MCF 10A (cell line): ENCODE data around the gene CFP. TPM values are rescaled to one million over a fixed set of nuclear protein-coding genes. Genes with fewer than 3 reads are reported as not detected.

Source experiments
- BruUV-seq: library from RNA; stranded (reverse); fragments of 400-500 nt; replicated peaks from 2 replicates; lab custom pipeline; 2021; lab: Mats Ljungman, UMichigan
- CTCF ChIA-PET: fragments of 300-600 bp; sonication (Branson Sonifier 250); formaldehyde crosslinking; extraction: SDS; loops from one replicate; lab custom pipeline; 2021; ENCODE audit warnings: antibody characterized with exemption, inconsistent platforms; lab: Yijun Ruan, JAX
- POLR2A ChIA-PET: fragments of 300-600, 350-650 bp; sonication (Branson Sonifier 250); formaldehyde crosslinking; extraction: SDS; loops from one replicate; lab custom pipeline; 2020; ENCODE audit warnings: antibody characterized with exemption, inconsistent platforms; lab: Yijun Ruan, JAX
- DNase-seq: peaks from one replicate; pipeline ENCODE4 v3.0.0-alpha.2; 2018; ENCODE audit not compliant: unreplicated experiment
- H3K27ac Mint-ChIP-seq: one replicate; pipeline ENCODE4 v1.8.0; 2022; ENCODE audit warnings: mild to moderate bottlenecking, low read depth, mixed read lengths; ENCODE audit not compliant: unreplicated experiment
- H3K27me3 Mint-ChIP-seq: one replicate; pipeline ENCODE4 v1.8.0; 2022; ENCODE audit warnings: mixed read lengths; ENCODE audit not compliant: insufficient read depth, unreplicated experiment
- H3K36me3 Mint-ChIP-seq: one replicate; pipeline ENCODE4 v1.8.0; 2022; ENCODE audit warnings: mild to moderate bottlenecking, moderate library complexity, mixed read lengths; ENCODE audit not compliant: insufficient read depth, unreplicated experiment
- H3K4me1 Mint-ChIP-seq: one replicate; pipeline ENCODE4 v1.8.0; 2022; ENCODE audit warnings: mixed read lengths; ENCODE audit not compliant: insufficient read depth, unreplicated experiment
- H3K4me3 Mint-ChIP-seq: one replicate; pipeline ENCODE4 v1.8.0; 2022; ENCODE audit warnings: mild to moderate bottlenecking, moderate library complexity, mixed read lengths; ENCODE audit not compliant: unreplicated experiment
- H3K9me3 Mint-ChIP-seq: one replicate; pipeline ENCODE4 v1.8.0; 2022; ENCODE audit warnings: mixed read lengths; ENCODE audit not compliant: unreplicated experiment
- intact Hi-C: fragments of 100-400 bp; cut with micrococcal nuclease; formaldehyde crosslinking; loops from 2 replicates; pipeline ENCODE4 v1.14.1; 2022
- microRNA-seq: library from miRNA; unstranded; fragments of <30 nt; microRNA quantifications from one replicate; pipeline ENCODE4 v1.2.0, GENCODE V29; 2022
- total RNA-seq: library from RNA; stranded (reverse); gene quantifications from 2 replicates; pipeline ENCODE4 v1.2.3, GENCODE V29; 2022
- TF ChIP-seq, protein P1 (sequence below): fragments of 200-600 bp; IDR thresholded peaks from one replicate; pipeline ENCODE4 v1.8.0; 2022; ENCODE audit warnings: antibody characterized with exemption, mild to moderate bottlenecking; ENCODE audit not compliant: unreplicated experiment

Gene CFP
- total RNA-seq, 1 experiment from 2014 or later = 0.56 TPM

DNA sequence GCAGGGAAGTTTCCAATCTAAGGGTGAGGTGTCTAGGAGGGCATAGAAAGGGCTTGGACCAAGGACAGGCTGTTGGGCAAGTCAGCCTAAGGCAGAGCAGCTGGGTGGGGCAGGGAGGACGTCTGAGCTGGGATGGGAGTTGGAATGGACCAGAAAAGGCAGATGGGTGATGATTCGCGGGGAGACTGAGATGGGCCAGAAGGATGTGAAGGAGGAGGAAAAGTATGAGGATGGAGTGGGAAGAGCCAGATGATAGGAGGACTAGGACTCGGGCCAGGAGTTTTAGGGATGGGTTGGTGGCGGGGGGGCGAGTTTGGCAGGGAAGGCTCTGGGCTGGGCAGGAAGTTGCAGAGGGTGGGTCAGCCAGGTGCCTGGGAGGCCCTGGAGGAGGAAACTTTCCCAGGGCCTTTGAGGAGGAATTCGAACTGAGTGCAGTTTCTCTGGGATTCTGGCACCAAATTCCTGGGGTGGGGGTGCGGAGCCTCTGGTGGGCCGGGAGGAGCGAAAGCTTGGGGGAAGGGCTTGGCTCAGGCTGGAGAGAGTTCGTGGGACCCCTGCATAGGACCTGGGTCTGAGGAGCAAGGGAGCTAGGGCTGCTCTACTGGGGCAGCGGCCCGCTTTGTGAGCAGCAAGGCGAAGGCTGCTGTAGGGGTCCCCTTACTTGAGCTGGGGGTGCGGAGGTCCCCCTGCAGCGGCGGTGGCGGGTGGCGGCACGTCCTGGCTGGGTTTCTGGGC is 56.2 kb downstream of the CFP start:
- TF ChIP-seq, protein P1, sequence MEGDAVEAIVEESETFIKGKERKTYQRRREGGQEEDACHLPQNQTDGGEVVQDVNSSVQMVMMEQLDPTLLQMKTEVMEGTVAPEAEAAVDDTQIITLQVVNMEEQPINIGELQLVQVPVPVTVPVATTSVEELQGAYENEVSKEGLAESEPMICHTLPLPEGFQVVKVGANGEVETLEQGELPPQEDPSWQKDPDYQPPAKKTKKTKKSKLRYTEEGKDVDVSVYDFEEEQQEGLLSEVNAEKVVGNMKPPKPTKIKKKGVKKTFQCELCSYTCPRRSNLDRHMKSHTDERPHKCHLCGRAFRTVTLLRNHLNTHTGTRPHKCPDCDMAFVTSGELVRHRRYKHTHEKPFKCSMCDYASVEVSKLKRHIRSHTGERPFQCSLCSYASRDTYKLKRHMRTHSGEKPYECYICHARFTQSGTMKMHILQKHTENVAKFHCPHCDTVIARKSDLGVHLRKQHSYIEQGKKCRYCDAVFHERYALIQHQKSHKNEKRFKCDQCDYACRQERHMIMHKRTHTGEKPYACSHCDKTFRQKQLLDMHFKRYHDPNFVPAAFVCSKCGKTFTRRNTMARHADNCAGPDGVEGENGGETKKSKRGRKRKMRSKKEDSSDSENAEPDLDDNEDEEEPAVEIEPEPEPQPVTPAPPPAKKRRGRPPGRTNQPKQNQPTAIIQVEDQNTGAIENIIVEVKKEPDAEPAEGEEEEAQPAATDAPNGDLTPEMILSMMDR = no peak
- intact Hi-C loops = no loop called here
- no peak overlapping the region for H3K27ac Mint-ChIP-seq
- BruUV-seq = no TSS peak
- ChIA-PET CTCF (interaction anchor here (0.7 kb wide), 1 partner anchor 49 kb away, joined by 4 read pairs; no protein-coding TSS in a partner anchor), POLR2A (interaction anchor here (1.0 kb wide), 1 partner anchor 8 kb away, joined by 4 read pairs; no protein-coding TSS in a partner anchor)
- H3K9me3 Mint-ChIP-seq = peaks cover 6% of the 10 kb centered on the region
- peaks cover 7% of the 10 kb centered on the region for H3K4me1 Mint-ChIP-seq
- peak overlapping the region; percentile 42 for H3K4me3 Mint-ChIP-seq
- peak; percentile 75 for DNase-seq
- H3K27me3 Mint-ChIP-seq = no peaks in the 10 kb centered on the region
- H3K36me3 Mint-ChIP-seq = peaks cover 30% of the 10 kb centered on the region

Small RNA genes lying within 50 kb of the gene (microRNA-seq; reads per million reads assigned to microRNA genes)
- not detected for gene MIR4769

Other genes starting within 250 kb of the CFP start
- 5.6 and 7.0 TPM in 2 replicates for gene ZNF41, start 146.7 kb downstream of the CFP start, total RNA-seq
- 53.2 and 63.5 TPM in 2 replicates for gene ARAF, start 68.7 kb downstream of the CFP start, total RNA-seq
- 647 and 720 TPM in 2 replicates for gene TIMP1, start 47.5 kb downstream of the CFP start, total RNA-seq
- 0.27 and 0.49 TPM in 2 replicates for gene SYN1, start 10.1 kb downstream of the CFP start, total RNA-seq
- gene ELK1, start 20.6 kb upstream of the CFP start, total RNA-seq = 48.8 and 51.7 TPM in 2 replicates
- gene UXT, start 29.2 kb upstream of the CFP start, total RNA-seq = 112 and 140 TPM in 2 replicates
- 7.5 and 7.8 TPM in 2 replicates for gene ZNF81, start 207.0 kb upstream of the CFP start, total RNA-seq